Fibroblast of the aortic adventitia (primary cell): ENCODE data around the gene IKBIP. TPM values are rescaled to one million over a fixed set of nuclear protein-coding genes. Genes with fewer than 3 reads are reported as not detected.
"Not testable (repeated sequence)": the region's sequence is repeated elsewhere in the genome, so short reads cannot be mapped to it uniquely, and the experiment has no call there.

Experiments
- DNase-seq: peaks from one replicate; pipeline ENCODE4 v3.0.0-alpha.2; 2010; ENCODE audit warnings: low read depth
- H3K4me3 ChIP-seq: 2 replicates; pipeline ENCODE4 v1.5.1; 2011; ENCODE audit warnings: low read depth, mild to moderate bottlenecking, control low read depth, low read length, moderate library complexity
- CTCF ChIP-seq: IDR thresholded peaks from 2 replicates; pipeline ENCODE4 v1.5.1; 2011; ENCODE audit warnings: mild to moderate bottlenecking, low read length, control low read depth, inconsistent platforms; ENCODE audit not compliant: insufficient read depth
- total RNA-seq: library from RNA; depleted of rRNA; stranded (reverse); fragments of >200 nt; gene quantifications from 2 replicates; pipeline ENCODE4 v1.2.3, GENCODE V29; 2012; ENCODE audit warnings: low replicate concordance

The IKBIP gene
- total RNA-seq, 1 donor = 67.4 TPM

GRCh38 chr12:98606359-98606988, 38.1 kb downstream of the IKBIP start:
- TF ChIP-seq CTCF = no peak
- H3K4me3 ChIP-seq = no peak overlapping the region
- DNase-seq = no peak

GRCh38 chr12:98601924-98602323, 42.7 kb downstream of the IKBIP start:
- no peak for TF ChIP-seq CTCF
- no peak for DNase-seq
- H3K4me3 ChIP-seq = no peak overlapping the region

- not testable (repeated sequence) for H3K4me3 ChIP-seq, DNase-seq
These were observed 47.3 kb downstream of the IKBIP start for GRCh38 chr12:98597313-98597712.

GRCh38 chr12:98595243-98595988, 49.2 kb downstream of the IKBIP start:
- TF ChIP-seq CTCF = no peak
- DNase-seq = peak; percentile 84
- H3K4me3 ChIP-seq = peak overlapping the region; percentile 99

GRCh38 chr12:98594050-98594835, 50.3 kb downstream of the IKBIP start:
- no peak for TF ChIP-seq CTCF
- peak overlapping the region; percentile 99 for H3K4me3 ChIP-seq
- peak; percentile 36 for DNase-seq

GRCh38 chr12:98593351-98594049, 51.1 kb downstream of the IKBIP start, which contains the start of gene SLC25A3:
Gene SLC25A3 (plus strand): TSS chr12:98593686. CDS start chr12:98593979, 293 bp downstream.
- DNase-seq = peak; percentile 98
- peak within 1 kb of the TSS; percentile 99 for H3K4me3 ChIP-seq
- TF ChIP-seq CTCF = no peak
